ENCODE measurements around the gene PABPC4L. TPM values are rescaled to one million over a fixed set of nuclear protein-coding genes. Genes with fewer than 3 reads are reported as not detected.

Gene PABPC4L
- total RNA-seq, 1 donor, result 2.6 TPM

GRCh38 chr4:134154097-134154496, 47.5 kb downstream of the PABPC4L start:
- no peak for DNase-seq (ENCODE audit: low read depth)
- TF ChIP-seq CTCF (IDR thresholded peaks at IDR 0.05; ENCODE audit: insufficient read depth, low read length), result no peak
- H3K4me3 ChIP-seq (ENCODE audit: low read depth, low read length), result no peak overlapping the region

- no peak for DNase-seq (ENCODE audit: low read depth)
- H3K4me3 ChIP-seq (ENCODE audit: low read depth, low read length), result no peak overlapping the region
- TF ChIP-seq CTCF (IDR thresholded peaks at IDR 0.05; ENCODE audit: insufficient read depth, low read length), result no peak
Observed at GRCh38 chr4:134147941-134148340, 53.6 kb downstream of the PABPC4L start.
